OCI-M1 (cell line): ENCODE results near the gene DUSP22.
"Not testable (repeated sequence)": the region's sequence is repeated elsewhere in the genome, so short reads cannot be mapped to it uniquely, and the experiment has no call there.

Experiments used
- DNase-seq: peaks from one replicate; lab custom pipeline; 2025; lab: John Stamatoyannopoulos, UW

Gene DUSP22

DNA sequence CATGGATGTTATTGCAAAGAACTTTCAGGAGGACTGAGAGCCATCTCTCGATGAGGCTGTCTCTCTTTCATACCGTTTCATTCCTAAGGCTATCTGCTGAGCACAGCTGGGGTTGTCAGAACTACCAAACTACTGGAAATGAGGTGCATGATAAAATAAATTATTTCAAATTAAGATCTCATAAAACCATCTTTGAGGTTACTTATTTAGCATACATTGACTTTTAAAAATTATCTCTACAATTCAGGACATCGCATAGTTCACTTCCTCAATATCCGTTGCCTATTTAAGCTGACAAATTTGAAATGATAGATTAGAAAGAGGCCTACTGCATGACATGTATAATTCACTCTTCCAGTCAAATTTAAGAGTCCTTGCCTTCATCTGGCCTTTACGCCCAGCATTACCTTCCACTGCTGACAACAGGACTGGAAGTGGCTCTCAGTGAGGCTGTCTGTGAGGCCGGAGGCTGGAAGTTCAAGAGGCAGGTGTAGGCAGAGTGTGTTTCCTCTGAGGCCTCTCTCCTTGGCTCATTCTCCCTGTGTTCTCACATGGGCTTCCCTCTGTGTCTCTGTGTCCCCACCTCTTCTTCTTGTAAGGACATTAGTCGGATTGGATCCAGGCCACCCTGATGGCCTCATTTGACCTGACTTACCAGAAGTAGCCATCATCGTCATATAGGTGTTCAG lies 12.8 kb upstream of the DUSP22 start:
- DNase-seq: no peak

DNA sequence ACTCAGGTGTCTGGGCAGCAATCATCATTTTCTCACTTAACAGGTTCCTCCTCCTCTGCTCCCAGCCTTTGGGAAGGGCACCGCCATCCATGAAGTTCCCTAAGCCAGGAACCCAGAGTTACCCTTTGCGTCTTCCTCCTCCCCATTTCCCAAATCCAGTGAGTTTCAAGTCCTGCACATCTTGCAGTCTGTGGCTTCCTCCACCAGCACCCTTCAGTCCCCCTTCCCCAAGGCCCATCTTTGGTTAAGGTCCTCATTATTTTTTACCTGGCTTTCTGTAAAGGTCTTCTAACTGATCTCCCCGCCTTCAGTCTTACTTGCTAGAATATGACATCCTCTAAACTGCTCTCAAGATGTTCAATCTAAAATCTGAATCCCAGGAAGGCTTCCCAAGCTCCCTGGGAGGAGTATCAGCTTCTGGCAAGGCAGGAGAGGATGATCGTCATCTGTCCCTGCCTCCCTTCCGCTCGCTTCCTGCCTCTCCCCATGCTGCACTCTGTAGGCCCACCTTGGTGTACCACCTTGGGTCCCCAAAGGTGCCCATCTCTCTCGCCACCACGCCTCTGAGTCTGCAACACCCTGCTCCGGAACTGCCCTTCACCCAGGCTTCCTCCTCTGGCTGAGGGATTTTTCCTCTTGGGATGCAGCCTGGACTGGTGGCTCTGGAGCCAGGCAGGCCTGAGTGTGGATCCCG lies 11.4 kb upstream of the DUSP22 start:
- DNase-seq: no peak

- no peak for DNase-seq
These were observed 10.7 kb upstream of the DUSP22 start for GRCh38 chr6:281469-282103.

- DNase-seq: no peak
These were observed 10.0 kb upstream of the DUSP22 start for GRCh38 chr6:282177-282866.

- no peak for DNase-seq
These were observed 9.3 kb upstream of the DUSP22 start for GRCh38 chr6:282867-283416.

- no peak for DNase-seq
These were observed 7.8 kb upstream of the DUSP22 start for GRCh38 chr6:284486-284885.

DNA sequence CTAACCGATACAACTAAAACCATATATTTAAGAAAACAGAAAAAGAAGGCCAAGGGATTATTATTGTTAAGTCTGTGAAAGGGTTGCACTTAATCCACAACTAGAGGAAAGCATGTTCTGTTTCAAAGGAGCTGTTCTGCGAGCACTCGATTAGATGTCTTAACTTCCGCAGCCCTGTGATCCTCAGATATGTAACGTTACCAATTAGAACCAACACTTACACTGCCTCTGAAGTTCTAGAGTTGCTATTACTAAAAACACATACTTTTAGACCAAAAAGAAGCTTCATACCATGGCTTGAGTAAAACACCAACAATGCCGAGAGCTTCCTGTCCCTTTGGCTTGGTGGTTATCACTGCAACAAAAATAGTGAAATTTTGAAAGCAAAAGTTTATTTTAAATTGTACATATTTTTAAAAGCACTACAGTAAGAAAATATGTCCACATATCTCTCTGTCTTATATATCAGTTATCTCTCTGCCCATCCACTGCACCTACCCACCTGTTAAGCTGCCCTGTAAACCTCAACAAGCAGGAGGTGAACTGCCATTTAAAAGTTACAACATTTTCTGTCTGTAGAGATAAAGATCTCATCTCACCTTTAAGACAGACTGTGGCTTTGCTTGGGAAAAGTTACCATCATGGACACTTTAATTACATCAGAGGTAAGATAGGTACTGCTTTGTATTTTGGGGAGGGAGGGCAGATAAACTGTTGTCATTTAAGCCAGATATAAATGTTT lies 7.1 kb upstream of the DUSP22 start:
- DNase-seq: no peak

- DNase-seq: not testable (repeated sequence)
These were observed 6.4 kb upstream of the DUSP22 start for GRCh38 chr6:285902-286301.

DNA sequence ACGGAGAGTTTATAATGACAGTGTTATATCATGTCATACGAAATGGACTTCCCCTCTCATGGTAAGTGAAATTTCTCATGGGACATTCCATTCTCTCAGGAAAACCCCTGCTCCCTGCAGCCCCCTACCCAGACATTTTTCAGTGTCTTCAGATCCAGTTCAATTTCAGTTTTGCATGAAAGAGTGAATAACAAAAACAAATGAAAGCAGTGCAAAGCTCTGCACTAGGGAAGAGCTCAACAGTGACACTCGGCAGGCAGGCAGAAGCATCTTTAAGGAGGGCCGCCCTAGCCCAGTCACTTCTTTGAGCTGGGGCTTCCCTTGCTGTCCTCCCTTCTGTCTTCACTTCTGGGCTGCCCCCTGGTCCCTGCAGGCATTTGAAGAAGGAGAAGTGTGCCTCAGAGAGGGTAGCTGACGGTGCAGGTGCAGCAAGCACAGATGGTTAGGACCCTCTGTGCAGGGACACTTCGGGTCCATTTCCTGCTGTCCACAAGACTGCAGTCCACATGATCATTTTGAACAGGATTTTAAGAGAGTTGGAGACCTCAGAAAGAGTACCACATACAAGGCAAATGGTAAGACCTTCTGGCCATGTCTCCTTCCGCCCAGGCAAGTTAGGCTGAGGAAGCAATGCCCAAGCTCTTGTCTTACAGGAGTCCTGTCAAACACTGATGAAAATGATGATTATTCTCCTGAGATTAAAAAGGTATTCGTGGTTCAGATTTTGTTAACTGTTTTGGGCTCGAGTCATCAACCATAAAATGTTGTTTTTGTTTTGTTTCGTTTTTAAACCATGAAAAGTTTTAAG lies 5.4 kb upstream of the DUSP22 start:
- DNase-seq: no peak

GRCh38 chr6:287489-287860 lies 4.8 kb upstream of the DUSP22 start:
- DNase-seq: no peak

GRCh38 chr6:288866-289265 lies 3.4 kb upstream of the DUSP22 start:
- no peak for DNase-seq

DNA sequence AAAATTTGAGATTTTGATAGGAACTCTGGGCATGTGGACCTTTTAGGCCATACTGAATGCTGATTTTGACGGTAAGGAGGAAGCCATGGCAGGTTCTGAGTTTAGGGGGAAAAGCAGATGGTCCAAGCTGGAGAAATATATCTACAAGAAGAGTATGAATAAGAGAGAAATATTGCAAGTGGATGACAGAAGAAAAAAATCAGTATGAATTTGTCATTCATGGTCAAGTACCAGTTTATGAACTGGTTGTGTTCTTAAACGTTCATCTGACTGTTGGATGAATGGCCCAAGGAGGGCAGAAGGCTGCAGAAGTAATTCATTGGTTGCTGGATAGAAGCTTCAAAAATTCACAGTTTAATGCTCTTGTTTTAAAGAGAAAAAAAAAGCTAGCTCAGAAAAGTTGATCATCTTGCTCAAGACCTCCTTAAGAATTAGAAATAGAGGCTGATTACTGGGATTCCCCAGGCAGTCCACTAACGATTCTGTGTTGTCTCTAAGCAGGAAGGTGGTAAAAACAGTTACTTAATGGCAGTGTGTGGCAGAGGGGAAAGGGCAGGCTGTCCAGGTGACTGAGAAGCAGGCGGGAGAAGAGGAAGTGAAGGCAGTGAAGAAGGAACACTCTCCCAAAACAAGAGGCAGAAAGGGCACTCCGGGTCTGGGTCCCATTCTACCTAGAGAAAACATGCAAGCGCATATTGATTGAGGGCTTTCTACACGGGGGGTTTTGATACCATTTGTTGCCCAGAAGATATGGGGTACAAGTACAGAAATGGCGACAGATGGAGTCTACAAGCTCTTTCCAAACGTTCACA lies 2.0 kb upstream of the DUSP22 start:
- DNase-seq: no peak

- DNase-seq: no peak
These were observed 1.0 kb upstream of the DUSP22 start for GRCh38 chr6:291204-291696.

DNA sequence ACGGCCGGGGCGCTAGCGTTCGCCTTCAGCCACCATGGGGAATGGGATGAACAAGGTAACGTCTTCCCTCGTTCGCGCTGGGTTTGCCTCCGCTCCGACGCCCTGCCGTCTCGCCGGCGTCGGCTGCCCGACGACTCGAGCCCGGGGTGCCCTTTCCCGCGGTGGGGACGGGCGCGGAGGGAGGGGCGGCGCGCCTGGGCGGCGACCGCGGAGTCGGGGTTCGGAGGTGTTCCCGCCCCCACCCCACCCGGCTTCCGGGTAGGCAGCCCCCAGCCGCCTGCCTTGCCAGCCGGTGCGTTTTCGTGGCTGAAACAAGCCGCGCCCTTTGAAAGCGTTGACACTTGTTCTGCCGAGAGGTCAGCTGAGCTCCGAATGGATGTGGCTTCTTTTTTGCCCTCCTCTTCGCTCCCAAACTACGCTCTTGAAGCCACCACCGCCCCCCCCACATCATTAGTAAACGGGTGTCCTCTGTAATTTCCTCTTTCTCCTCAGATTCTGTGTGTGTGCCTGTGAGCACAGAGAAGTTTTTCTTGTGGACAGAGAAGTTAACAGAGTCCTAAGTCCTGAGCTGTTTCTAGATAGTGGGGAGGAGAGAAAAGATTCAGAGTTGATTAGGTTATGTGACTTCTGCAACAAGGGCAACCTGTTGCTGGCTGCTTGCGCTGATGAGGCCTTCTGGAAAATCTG lies 362 bp downstream of the DUSP22 start:
- no peak for DNase-seq

- no peak for DNase-seq
These were observed 1.2 kb downstream of the DUSP22 start for GRCh38 chr6:293193-294174.

- DNase-seq: no peak
These were observed 2.6 kb downstream of the DUSP22 start for GRCh38 chr6:294656-295565.
